Lung (tissue), 12 donors: Measurements from ENCODE around the gene SMIM36. TPM values are rescaled to one million over a fixed set of nuclear protein-coding genes. Genes with fewer than 3 reads are reported as not detected.
A peak's percentile ranks its signal among the peaks of the same experiment; 100 is the strongest.
"Not testable (repeated sequence)": the region's sequence is repeated elsewhere in the genome, so short reads cannot be mapped to it uniquely, and the experiment has no call there.

Experiments
- ATAC-seq: fragments of 200-7000 bp; cut with Tn5 transposase; one replicate; pipeline ENCODE4 v1.9.1; 2020; ENCODE audit warnings: moderate number of reproducible peaks; ENCODE audit not compliant: insufficient read depth, low FRiP score
- DNase-seq, 3 donors: peaks; one replicate each; pipeline ENCODE4 v3.0.0-alpha.2; 2013 to 2017
- H3K27ac ChIP-seq, 2 donors: one replicate each; pipeline ENCODE4 v1.5.1; 2013; ENCODE audit warnings: mild to moderate bottlenecking in 2 of 2, moderate library complexity in 2 of 2, control low read depth in 1 of 2, inconsistent platforms in 1 of 2, low read depth in 1 of 2, low read length in 1 of 2
- H3K27me3 ChIP-seq, 3 donors: one replicate each; pipeline ENCODE4 v1.5.1; 2013; ENCODE audit warnings: low read length in 2 of 3; ENCODE audit not compliant: control insufficient read depth in 3 of 3, insufficient read depth in 3 of 3
- H3K36me3 ChIP-seq, 4 donors: one replicate each; pipeline ENCODE4 v1.5.1; 2013; ENCODE audit warnings: low read length in 4 of 4, mild to moderate bottlenecking in 1 of 4, moderate library complexity in 1 of 4; ENCODE audit not compliant: control insufficient read depth in 4 of 4, insufficient read depth in 4 of 4
- H3K4me1 ChIP-seq, 5 donors: one replicate each; pipeline ENCODE4 v1.5.1; 2013; ENCODE audit warnings: low read length in 5 of 5, mild to moderate bottlenecking in 2 of 5, moderate library complexity in 1 of 5; ENCODE audit not compliant: control insufficient read depth in 5 of 5, insufficient read depth in 5 of 5
- H3K4me3 ChIP-seq: one replicate; pipeline ENCODE4 v1.5.1; 2013; ENCODE audit warnings: mild to moderate bottlenecking, control low read depth, moderate library complexity
- H3K9ac ChIP-seq, 2 donors: one replicate each; pipeline ENCODE4 v1.5.1; 2013; ENCODE audit warnings: low read length in 2 of 2, control low read depth in 1 of 2; ENCODE audit not compliant: insufficient read depth in 1 of 2
- H3K9me3 ChIP-seq, 4 donors: one replicate each; pipeline ENCODE4 v1.5.1; 2013; ENCODE audit warnings: low read length in 3 of 4, mild to moderate bottlenecking in 1 of 4, moderate library complexity in 1 of 4; ENCODE audit not compliant: control insufficient read depth in 4 of 4, insufficient read depth in 3 of 4
- WGBS, 2 donors: extraction: QIAGEN DNeasy Blood & Tissue Kit; methylation state at CpG; one replicate each; pipeline ENCODE4 v1.1.7; 2013; 5-methylcytosine and 5-hydroxymethylcytosine counted together
- polyA plus RNA-seq, 2 donors: library from polyadenylated mRNA; stranded (reverse); fragments of 200-250 nt; gene quantifications; one replicate each; pipeline ENCODE4 v1.2.1, GENCODE V29; 2013
- total RNA-seq, 2 donors: library from RNA; depleted of rRNA in 1 of 2; stranded (reverse); fragments of >200 nt in 1 of 2; gene quantifications; one replicate each; pipeline ENCODE4 v1.2.1, GENCODE V29; 2014 to 2021
- TF ChIP-seq, protein P1 (sequence below): IDR thresholded peaks from 2 replicates; pipeline ENCODE4 v1.5.1; 2012; ENCODE audit warnings: mild to moderate bottlenecking; ENCODE audit errors: control extremely low read depth, extremely low read depth
- donor health status: control.
- donor health status: control.
- donor health status: Bipolar disorder and iron deficiency.
- donor health status: healthy.
- donor health status: DM: yes; HTN: yes; CAD: no.

The SMIM36 gene
- total and polyA plus RNA-seq, 4 donors = not detected

DNA sequence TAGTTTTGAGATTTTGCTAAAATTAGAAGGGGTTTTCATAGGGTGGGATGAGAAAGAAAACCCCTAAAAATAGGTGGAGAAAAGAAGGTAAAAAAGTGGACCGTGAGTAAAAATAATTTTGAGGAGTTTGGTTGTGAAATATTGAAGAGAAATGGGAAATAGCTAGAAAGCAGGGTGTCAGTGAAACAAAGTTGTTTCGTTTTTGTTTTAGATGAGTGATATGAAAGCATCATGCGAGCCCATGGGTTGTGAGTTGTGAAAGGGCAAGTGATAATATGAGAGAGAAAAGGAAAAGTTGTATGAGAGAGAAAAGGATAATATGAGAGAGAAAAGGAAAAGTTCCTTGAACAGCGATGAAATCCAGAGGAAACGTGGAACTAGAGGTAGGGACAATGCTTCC is 7.3 kb upstream of the SMIM36 start:
- WGBS, 2 donors = 81 to 83% methylated on average over 5 of the region's 5 CpGs
- Histone ChIP-seq H3K4me3 (no peak overlapping the region), H3K9me3 (no peaks in the 10 kb centered on the region), H3K36me3 (no peaks in the 10 kb centered on the region), H3K27me3 (no peaks in the 10 kb centered on the region), H3K27ac (no peak overlapping the region), H3K4me1 (peaks cover 0 to 4% (median 2%) of the 10 kb centered on the region in 5 donors), H3K9ac (no peak overlapping the region)
- TF ChIP-seq, protein P1, sequence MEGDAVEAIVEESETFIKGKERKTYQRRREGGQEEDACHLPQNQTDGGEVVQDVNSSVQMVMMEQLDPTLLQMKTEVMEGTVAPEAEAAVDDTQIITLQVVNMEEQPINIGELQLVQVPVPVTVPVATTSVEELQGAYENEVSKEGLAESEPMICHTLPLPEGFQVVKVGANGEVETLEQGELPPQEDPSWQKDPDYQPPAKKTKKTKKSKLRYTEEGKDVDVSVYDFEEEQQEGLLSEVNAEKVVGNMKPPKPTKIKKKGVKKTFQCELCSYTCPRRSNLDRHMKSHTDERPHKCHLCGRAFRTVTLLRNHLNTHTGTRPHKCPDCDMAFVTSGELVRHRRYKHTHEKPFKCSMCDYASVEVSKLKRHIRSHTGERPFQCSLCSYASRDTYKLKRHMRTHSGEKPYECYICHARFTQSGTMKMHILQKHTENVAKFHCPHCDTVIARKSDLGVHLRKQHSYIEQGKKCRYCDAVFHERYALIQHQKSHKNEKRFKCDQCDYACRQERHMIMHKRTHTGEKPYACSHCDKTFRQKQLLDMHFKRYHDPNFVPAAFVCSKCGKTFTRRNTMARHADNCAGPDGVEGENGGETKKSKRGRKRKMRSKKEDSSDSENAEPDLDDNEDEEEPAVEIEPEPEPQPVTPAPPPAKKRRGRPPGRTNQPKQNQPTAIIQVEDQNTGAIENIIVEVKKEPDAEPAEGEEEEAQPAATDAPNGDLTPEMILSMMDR = no peak
- no peak for ATAC-seq
- DNase-seq = no peak

- whole genome bisulfite sequencing, 2 donors = 15 to 23% methylated on average over 5 of the region's 5 CpGs
- H3K36me3 ChIP-seq = no peaks in the 10 kb centered on the region
Measured at GRCh38 chr17:55513885-55514590, 2.8 kb upstream of the SMIM36 start.

GRCh38 chr17:55507669-55508068 is 3.6 kb downstream of the SMIM36 start:
- ATAC-seq, H3K4me3 ChIP-seq, H3K4me1 ChIP-seq, DNase-seq, H3K27ac ChIP-seq, H3K27me3 ChIP-seq, H3K9me3 ChIP-seq, H3K9ac ChIP-seq, H3K36me3 ChIP-seq: not testable (repeated sequence)
- WGBS, 2 donors = 82% methylated on average over 7 of the region's 7 CpGs

More at GRCh38 chr17:55513885-55514590, 2.8 kb upstream of the SMIM36 start:
- H3K27ac ChIP-seq = no peak overlapping the region
- ATAC-seq (no peak), DNase-seq (peak; percentile 72 to 87 (median 83))
- no peak overlapping the region for H3K9ac ChIP-seq
- no peaks in the 10 kb centered on the region for H3K27me3 ChIP-seq
- peaks cover 0 to 4% (median 2%) of the 10 kb centered on the region in 5 donors for H3K4me1 ChIP-seq
- H3K4me3 ChIP-seq = no peak overlapping the region
- H3K9me3 ChIP-seq = peaks cover 0 to 2% (median 0%) of the 10 kb centered on the region in 4 donors
- TF ChIP-seq, protein P1 = peak; percentile 80

GRCh38 chr17:55501626-55502025 is 9.6 kb downstream of the SMIM36 start:
- not testable (repeated sequence) for H3K9ac ChIP-seq, H3K4me3 ChIP-seq, ATAC-seq, DNase-seq, H3K36me3 ChIP-seq, H3K4me1 ChIP-seq, H3K9me3 ChIP-seq, H3K27ac ChIP-seq, H3K27me3 ChIP-seq
- 94 to 96% methylated on average over 9 to 12 of the region's 23 CpGs for WGBS, 2 donors
